Fibroblast of lung (primary cell): ENCODE measurements around the gene PLCL1. TPM values are rescaled to one million over a fixed set of nuclear protein-coding genes. Genes with fewer than 3 reads are reported as not detected.
A peak's percentile ranks its signal among the peaks of the same experiment; 100 is the strongest.

ENCODE experiments used
- DNase-seq, 2 donors: peaks; one replicate each; pipeline versions ENCODE4 v3.0.0 to v3.0.0-alpha.2; 2010; ENCODE audit warnings: low read depth in 2 of 2
- H2AFZ ChIP-seq: 2 replicates; pipeline ENCODE4 v1.5.1; 2012; ENCODE audit warnings: low read length, control low read depth, inconsistent platforms
- H3K27ac ChIP-seq: 2 replicates; pipeline ENCODE4 v1.5.1; 2011; ENCODE audit warnings: low read length, control low read depth; ENCODE audit not compliant: insufficient read depth
- H3K27me3 ChIP-seq: 2 replicates; pipeline ENCODE4 v1.5.1; 2011; ENCODE audit warnings: mild to moderate bottlenecking, low read length; ENCODE audit not compliant: control insufficient read depth, insufficient read depth
- H3K36me3 ChIP-seq: 2 replicates; pipeline ENCODE4 v1.5.1; 2011; ENCODE audit warnings: low read length; ENCODE audit not compliant: control insufficient read depth, insufficient read depth
- H3K4me1 ChIP-seq: 2 replicates; pipeline ENCODE4 v1.5.1; 2011; ENCODE audit warnings: low read length; ENCODE audit not compliant: control insufficient read depth, insufficient read depth; ENCODE audit errors: extremely low read depth
- H3K4me2 ChIP-seq: 2 replicates; pipeline ENCODE4 v1.5.1; 2011; ENCODE audit warnings: low read length, control low read depth; ENCODE audit not compliant: insufficient read depth; ENCODE audit errors: extremely low read depth
- H3K4me3 ChIP-seq, 4 experiments: fragments of 200-600 bp in 1 of 4; sonication (generic) in 1 of 4; replicated peaks in 1 of 4; 2 replicates each; pipeline ENCODE4 v1.5.1; 2011 to 2016; ENCODE audit warnings: low read length in 4 of 4, low read depth in 3 of 4, mild to moderate bottlenecking in 3 of 4, control low read depth in 2 of 4, inconsistent platforms in 1 of 4, mixed read lengths in 1 of 4; ENCODE audit not compliant: insufficient read depth in 1 of 4; ENCODE audit errors: control extremely low read depth in 1 of 4
- H3K79me2 ChIP-seq: 2 replicates; pipeline ENCODE4 v1.5.1; 2012; ENCODE audit warnings: mild to moderate bottlenecking, low read length, inconsistent platforms; ENCODE audit not compliant: control insufficient read depth, insufficient read depth
- H3K9ac ChIP-seq: 2 replicates; pipeline ENCODE4 v1.5.1; 2011; ENCODE audit warnings: mild to moderate bottlenecking, low read length, control low read depth; ENCODE audit not compliant: insufficient read depth
- H3K9me3 ChIP-seq: 2 replicates; pipeline ENCODE4 v1.5.1; 2012; ENCODE audit warnings: low read depth, low read length; ENCODE audit not compliant: control insufficient read depth, insufficient read depth
- H4K20me1 ChIP-seq: 2 replicates; pipeline ENCODE4 v1.5.1; 2011; ENCODE audit warnings: low read length; ENCODE audit not compliant: control insufficient read depth, insufficient read depth; ENCODE audit errors: extremely low read depth
- CTCF ChIP-seq, 2 donors: IDR thresholded peaks in 1 of 2; conservative IDR thresholded peaks in 1 of 2; 1 replicate in 1 of 2; 2 replicates in 1 of 2; pipeline ENCODE4 v1.5.1; 2011 to 2012; ENCODE audit warnings: low read length in 2 of 2, control low read depth in 1 of 2, inconsistent platforms in 1 of 2, low read depth in 1 of 2, mild to moderate bottlenecking in 1 of 2
- EZH2 ChIP-seq: IDR thresholded peaks from 2 replicates; pipeline ENCODE4 v1.5.1; 2012; ENCODE audit warnings: low read length, control low read depth, mild to moderate bottlenecking; ENCODE audit errors: missing control alignments
- polyA plus RNA-seq, 2 donors: library from polyadenylated mRNA; depleted of rRNA in 1 of 2; stranded (reverse) in 1 of 2; unstranded in 1 of 2; fragments of >200 nt; gene quantifications; 2 replicates each; pipeline ENCODE4 v1.2.1, GENCODE V29; 2011 to 2012; ENCODE audit warnings: missing spikeins in 1 of 2
- total RNA-seq: library from RNA; depleted of rRNA; stranded (reverse); fragments of >200 nt; gene quantifications from 2 replicates; pipeline ENCODE4 v1.2.1, GENCODE V29; 2014

PLCL1 gene
- total and polyA plus RNA-seq, 2 donors (not counting 1 experiment from before 2014, with no cell fraction given): 0.48 to 0.83 TPM

- Histone ChIP-seq H3K27ac (no peak overlapping the region), H4K20me1 (no peaks in the 10 kb centered on the region), H3K4me1 (no peaks in the 10 kb centered on the region), H3K9ac (no peak overlapping the region), H3K27me3 (no peaks in the 10 kb centered on the region), H3K4me3 (peak overlapping the region; percentile 44 to 76 (median 62)), H3K36me3 (no peaks in the 10 kb centered on the region), H3K4me2 (peak overlapping the region; percentile 88), H3K9me3 (no peaks in the 10 kb centered on the region), H3K79me2 (no peaks in the 10 kb centered on the region), H2AFZ (peak overlapping the region; percentile 73)
- DNase-seq: peak in 1 of 2 donors; percentile 14
- TF ChIP-seq EZH2: no peak
- TF ChIP-seq CTCF (conservative IDR thresholded peaks at IDR 0.05 in 1 of 2, IDR thresholded peaks at IDR 0.05 in 1 of 2; ENCODE audit: low read depth in 1 of 2, low read length in 2 of 2): no peak
Measured at GRCh38 chr2:197805715-197806633, 1.6 kb downstream of the PLCL1 start.

- no peak for TF ChIP-seq EZH2
- no peak for TF ChIP-seq CTCF (conservative IDR thresholded peaks at IDR 0.05 in 1 of 2, IDR thresholded peaks at IDR 0.05 in 1 of 2; ENCODE audit: low read depth in 1 of 2, low read length in 2 of 2)
- Histone ChIP-seq H3K9ac (no peak overlapping the region), H3K4me2 (no peak overlapping the region), H3K27me3 (no peaks in the 10 kb centered on the region), H3K4me3 (no peak overlapping the region), H4K20me1 (no peaks in the 10 kb centered on the region), H3K79me2 (no peaks in the 10 kb centered on the region), H3K36me3 (no peaks in the 10 kb centered on the region), H3K4me1 (no peaks in the 10 kb centered on the region), H3K27ac (no peak overlapping the region), H3K9me3 (no peaks in the 10 kb centered on the region), H2AFZ (no peak overlapping the region)
- no peak for DNase-seq
Measured at GRCh38 chr2:197809064-197809463, 4.7 kb downstream of the PLCL1 start.

GRCh38 chr2:197810016-197810415 is 5.6 kb downstream of the PLCL1 start:
- no peak overlapping the region for H3K4me2 ChIP-seq
- TF ChIP-seq CTCF (conservative IDR thresholded peaks at IDR 0.05 in 1 of 2, IDR thresholded peaks at IDR 0.05 in 1 of 2; ENCODE audit: low read depth in 1 of 2, low read length in 2 of 2) (no peak), EZH2 (no peak)
- no peaks in the 10 kb centered on the region for H3K36me3 ChIP-seq
- no peak for DNase-seq
- H3K79me2 ChIP-seq: no peaks in the 10 kb centered on the region
- H3K9me3 ChIP-seq: no peaks in the 10 kb centered on the region
- no peaks in the 10 kb centered on the region for H3K27me3 ChIP-seq
- H3K27ac ChIP-seq: no peak overlapping the region
- no peaks in the 10 kb centered on the region for H3K4me1 ChIP-seq
- no peaks in the 10 kb centered on the region for H4K20me1 ChIP-seq
- no peak overlapping the region for H3K9ac ChIP-seq
- no peak overlapping the region for H2AFZ ChIP-seq
- no peak overlapping the region for H3K4me3 ChIP-seq
